ENCODE data around the gene C1QTNF6. TPM values are rescaled to one million over a fixed set of nuclear protein-coding genes. Genes with fewer than 3 reads are reported as not detected.

The C1QTNF6 gene
- total and polyA plus RNA-seq, 2 experiments from 2014 or later, result 1.7 to 2.3 TPM

GRCh38 chr22:37165940-37166674 lies 21.9 kb downstream of the C1QTNF6 start:
- H3K4me2 ChIP-seq, result no peak overlapping the region
- no peak for DNase-seq (ENCODE audit: low spot score)
- no peaks in the 10 kb centered on the region for H4K20me1 ChIP-seq (replicated peaks; ENCODE audit: insufficient read depth)
- H3K27me3 ChIP-seq (ENCODE audit: insufficient read depth), result no peaks in the 10 kb centered on the region
- no peaks in the 10 kb centered on the region for H3K36me3 Mint-ChIP-seq (ENCODE audit: low read depth)
- peaks cover 3% of the 10 kb centered on the region; the same call in 1 of the 3 replicates for H3K9me3 Mint-ChIP-seq
- H3K9me2 ChIP-seq (ENCODE audit: insufficient read depth), result no peaks in the 10 kb centered on the region
- H3K27ac ChIP-seq (ENCODE audit: low read depth), result no peak overlapping the region
- H3K27me3 Mint-ChIP-seq (ENCODE audit: insufficient read depth, low read depth, poor library complexity), result peaks cover 10% of the 10 kb centered on the region
- H3K79me2 ChIP-seq (replicated peaks; ENCODE audit: insufficient read depth), result no peaks in the 10 kb centered on the region
- H3K36me3 ChIP-seq (ENCODE audit: insufficient read depth), result no peaks in the 10 kb centered on the region
- H3K4me3 Mint-ChIP-seq, result no peak overlapping the region
- peaks cover 23% of the 10 kb centered on the region for H3K4me1 Mint-ChIP-seq
- peak overlapping the region; percentile 47; the same call in 1 of the 2 replicates for H2AFZ ChIP-seq
- TF ChIP-seq CREB1 (CRISPR knock-in tag; IDR thresholded peaks at IDR 0.05; ENCODE audit: low read depth), result no peak
- no peak for TF ChIP-seq EZH2 (IDR thresholded peaks at IDR 0.05; ENCODE audit: low read depth, unreplicated experiment)
- peak in 1 of 2 experiments; percentile 88; a peak in 1 of 4 replicates for TF ChIP-seq CTCF (conservative IDR thresholded peaks at IDR 0.05; ENCODE audit: low read depth in 2 of 2)
- TF ChIP-seq STAT1 (IDR thresholded peaks at IDR 0.05; ENCODE audit: unreplicated experiment), result no peak
- no peaks in the 10 kb centered on the region; the same call in 1 of the 2 replicates for H3K4me1 ChIP-seq (ENCODE audit: insufficient read depth)
- H3F3A ChIP-seq (replicated peaks; ENCODE audit: low read depth), result no peaks in the 10 kb centered on the region
- H3K27ac Mint-ChIP-seq, result no peak overlapping the region
- no peak; the same call in 2 of the 3 replicates for ATAC-seq
- no peak overlapping the region for H3K4me3 ChIP-seq

- H3K36me3 Mint-ChIP-seq (ENCODE audit: low read depth), result no peaks in the 10 kb centered on the region
- H4K20me1 ChIP-seq (replicated peaks; ENCODE audit: insufficient read depth), result no peaks in the 10 kb centered on the region
- no peak for ATAC-seq
- H3F3A ChIP-seq (replicated peaks; ENCODE audit: low read depth), result no peaks in the 10 kb centered on the region
- H2AFZ ChIP-seq, result no peak overlapping the region
- no peaks in the 10 kb centered on the region for H3K36me3 ChIP-seq (ENCODE audit: insufficient read depth)
- H3K4me1 ChIP-seq (ENCODE audit: insufficient read depth), result no peaks in the 10 kb centered on the region; the same call in 1 of the 2 replicates
- H3K9me2 ChIP-seq (ENCODE audit: insufficient read depth), result no peaks in the 10 kb centered on the region
- no peak overlapping the region for H3K4me3 ChIP-seq
- H3K27me3 ChIP-seq (ENCODE audit: insufficient read depth), result no peaks in the 10 kb centered on the region
- no peaks in the 10 kb centered on the region for H3K79me2 ChIP-seq (replicated peaks; ENCODE audit: insufficient read depth)
- no peak overlapping the region for H3K4me2 ChIP-seq
- no peak overlapping the region for H3K4me3 Mint-ChIP-seq
- H3K9me3 Mint-ChIP-seq, result peaks cover 4% of the 10 kb centered on the region; the same call in 2 of the 3 replicates
- H3K4me1 Mint-ChIP-seq, result peaks cover 23% of the 10 kb centered on the region
- H3K27ac ChIP-seq (ENCODE audit: low read depth), result no peak overlapping the region
- H3K27me3 Mint-ChIP-seq (ENCODE audit: insufficient read depth, low read depth, poor library complexity), result peaks cover 7% of the 10 kb centered on the region
- DNase-seq (ENCODE audit: low spot score), result no peak
- H3K27ac Mint-ChIP-seq, result no peak overlapping the region
- no peak for TF ChIP-seq STAT1 (IDR thresholded peaks at IDR 0.05; ENCODE audit: unreplicated experiment)
- TF ChIP-seq CREB1 (CRISPR knock-in tag; IDR thresholded peaks at IDR 0.05; ENCODE audit: low read depth), result no peak
- TF ChIP-seq EZH2 (IDR thresholded peaks at IDR 0.05; ENCODE audit: low read depth, unreplicated experiment), result no peak
- TF ChIP-seq REST (IDR thresholded peaks at IDR 0.05; ENCODE audit: unreplicated experiment), result no peak
- TF ChIP-seq NANOG (IDR thresholded peaks at IDR 0.05; ENCODE audit: borderline replicate concordance), result no peak
- no peak for TF ChIP-seq POLR2AphosphoS5 (IDR thresholded peaks at IDR 0.05; ENCODE audit: low read depth)
- no peak for TF ChIP-seq ZNF114 (CRISPR knock-in tag; IDR thresholded peaks at IDR 0.05)
- no peak for TF ChIP-seq ZNF331 (CRISPR knock-in tag; IDR thresholded peaks at IDR 0.05; ENCODE audit: low read depth)
- TF ChIP-seq JUNB (IDR thresholded peaks at IDR 0.05; ENCODE audit: unreplicated experiment), result no peak
- no peak for TF ChIP-seq CTCF (conservative IDR thresholded peaks at IDR 0.05; ENCODE audit: low read depth in 2 of 2)
- TF ChIP-seq EZH2phosphoT487 (IDR thresholded peaks at IDR 0.05; ENCODE audit: unreplicated experiment), result no peak
- TF ChIP-seq ETS1 (IDR thresholded peaks at IDR 0.05), result no peak
Measured at GRCh38 chr22:37165066-37165465, 23.0 kb downstream of the C1QTNF6 start.
